Activated naive CD8-positive, alpha-beta T cell treated with anti-CD3 and anti-CD28 coated beads, Interleukin-2, amount 10 ng/mL, durations not matched to agents 7 days and 5 days (primary cell): ENCODE data around the gene ENO4. TPM values are rescaled to one million over a fixed set of nuclear protein-coding genes. Genes with fewer than 3 reads are reported as not detected.

Experiments used
- ATAC-seq: fragments of 150-1000 bp; cut with Tn5 transposase; one replicate; pipeline ENCODE4 v1.10.0; 2021; ENCODE audit warnings: low read depth, moderate library complexity
- POLR2A ChIA-PET: fragments of 350-600 bp; sonication (Branson Sonifier 250); formaldehyde crosslinking; loops from one replicate; lab custom pipeline; 2021; ENCODE audit warnings: antibody characterized with exemption; lab: Charles Lee
- DNase-seq: peaks from one replicate; pipeline ENCODE4 v3.0.0; 2021
- H3K27ac Mint-ChIP-seq: one replicate; pipeline ENCODE4 v1.8.0; 2022; ENCODE audit warnings: mild to moderate bottlenecking, mixed read lengths
- H3K27me3 Mint-ChIP-seq: one replicate; pipeline ENCODE4 v1.8.0; 2022; ENCODE audit warnings: mild to moderate bottlenecking, moderate library complexity, mixed read lengths
- H3K36me3 Mint-ChIP-seq: one replicate; pipeline ENCODE4 v1.8.0; 2021; ENCODE audit warnings: mild to moderate bottlenecking, mixed read lengths
- H3K4me1 Mint-ChIP-seq: one replicate; pipeline ENCODE4 v1.8.0; 2021; ENCODE audit warnings: mixed read lengths
- H3K4me3 Mint-ChIP-seq: one replicate; pipeline ENCODE4 v1.8.0; 2022; ENCODE audit warnings: mild to moderate bottlenecking, moderate library complexity, mixed read lengths
- H3K9me3 Mint-ChIP-seq: one replicate; pipeline ENCODE4 v1.8.0; 2021; ENCODE audit warnings: mixed read lengths
- total RNA-seq, 2 experiments: library from RNA; stranded (reverse); gene quantifications; one replicate each; pipeline ENCODE4 v1.2.3, GENCODE V29; 2021

ENO4 gene
- total RNA-seq, 2 experiments from 2014 or later: not detected

DNA sequence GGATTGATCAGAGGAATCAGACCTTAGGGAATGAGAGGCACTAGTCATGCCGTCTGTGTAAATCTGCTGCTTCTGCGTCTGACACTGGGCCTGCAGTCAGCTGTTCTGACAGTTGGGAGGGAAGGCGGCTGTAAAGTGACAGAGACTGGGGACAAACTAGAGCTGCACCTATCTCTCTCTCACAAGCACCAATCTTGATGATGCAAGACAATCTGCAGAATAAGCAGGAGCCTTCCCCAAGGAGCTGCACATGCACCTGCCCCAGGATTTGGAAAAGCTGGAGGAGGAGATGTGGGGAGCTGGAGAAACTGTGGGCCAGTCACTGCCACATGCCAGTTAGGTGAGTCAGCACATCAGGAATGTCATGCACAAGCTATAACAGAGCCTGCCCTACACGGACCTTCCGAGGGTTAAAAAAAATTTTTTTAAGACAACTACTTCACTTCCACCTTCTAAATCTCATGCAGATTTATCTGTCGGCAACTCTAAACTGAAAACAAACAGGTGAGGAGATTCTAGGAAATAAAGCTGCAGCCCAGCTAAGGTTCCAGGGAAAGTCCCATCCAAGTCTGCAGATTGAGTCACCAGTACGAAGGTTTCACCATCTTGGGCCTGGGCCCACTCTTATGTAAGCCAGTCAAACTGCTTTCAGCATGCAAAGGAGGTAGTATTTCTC is 39.2 kb downstream of the ENO4 start:
- H3K4me3 Mint-ChIP-seq: no peak overlapping the region
- no peaks in the 10 kb centered on the region for H3K9me3 Mint-ChIP-seq
- H3K36me3 Mint-ChIP-seq: no peaks in the 10 kb centered on the region
- DNase-seq (no peak), ATAC-seq (no peak)
- no peak overlapping the region for H3K27ac Mint-ChIP-seq
- H3K27me3 Mint-ChIP-seq: peaks cover 24% of the 10 kb centered on the region
- POLR2A ChIA-PET: no interaction called here
- no peaks in the 10 kb centered on the region for H3K4me1 Mint-ChIP-seq

DNA sequence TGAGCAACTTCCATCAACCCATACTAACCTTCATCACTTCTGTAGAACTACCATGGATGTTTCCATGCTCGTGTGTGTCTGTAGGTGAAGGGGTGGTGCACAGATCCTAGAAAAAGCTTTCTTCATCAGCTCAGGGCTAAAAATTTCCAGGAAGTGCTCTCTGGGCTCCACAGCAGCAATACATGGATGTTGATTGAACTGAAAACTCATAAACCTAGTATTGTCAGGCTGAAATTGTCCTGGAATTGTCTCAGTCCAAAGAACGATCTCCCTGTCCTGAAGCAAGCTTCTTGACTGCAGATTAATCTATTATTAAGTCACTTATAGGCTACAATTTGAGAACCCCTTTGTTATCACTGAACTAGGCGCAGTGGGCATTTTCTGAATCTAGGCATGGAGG is 39.8 kb downstream of the ENO4 start:
- no peak for DNase-seq
- ATAC-seq: no peak
- Mint-ChIP-seq H3K4me1 (no peaks in the 10 kb centered on the region), H3K4me3 (no peak overlapping the region), H3K27ac (no peak overlapping the region), H3K9me3 (no peaks in the 10 kb centered on the region), H3K36me3 (no peaks in the 10 kb centered on the region), H3K27me3 (peaks cover 28% of the 10 kb centered on the region)
- POLR2A ChIA-PET: no interaction called here

DNA sequence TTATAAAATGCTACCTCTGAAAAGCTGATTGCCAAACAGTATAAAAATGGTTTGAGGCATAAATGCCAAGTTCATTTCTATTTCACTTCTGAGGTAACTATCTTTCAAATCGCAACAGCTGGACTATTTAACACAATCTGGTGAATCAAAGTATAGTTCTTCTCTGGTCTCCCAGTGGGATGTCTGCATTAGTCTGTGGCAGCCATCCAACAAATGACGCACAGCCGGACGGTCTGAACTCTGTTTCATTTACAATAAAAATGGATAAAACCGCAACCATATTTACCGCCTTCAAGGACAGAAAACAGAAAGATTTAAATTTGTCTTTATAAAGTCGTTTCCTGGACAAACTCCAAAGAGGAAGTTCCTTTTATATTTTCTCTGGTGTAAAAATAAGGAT is 41.9 kb downstream of the ENO4 start:
- H3K9me3 Mint-ChIP-seq: no peaks in the 10 kb centered on the region
- DNase-seq (no peak), ATAC-seq (no peak)
- no peaks in the 10 kb centered on the region for H3K36me3 Mint-ChIP-seq
- H3K4me1 Mint-ChIP-seq: no peaks in the 10 kb centered on the region
- H3K4me3 Mint-ChIP-seq: no peak overlapping the region
- H3K27me3 Mint-ChIP-seq: peaks cover 33% of the 10 kb centered on the region
- no peak overlapping the region for H3K27ac Mint-ChIP-seq
- POLR2A ChIA-PET: no interaction called here

DNA sequence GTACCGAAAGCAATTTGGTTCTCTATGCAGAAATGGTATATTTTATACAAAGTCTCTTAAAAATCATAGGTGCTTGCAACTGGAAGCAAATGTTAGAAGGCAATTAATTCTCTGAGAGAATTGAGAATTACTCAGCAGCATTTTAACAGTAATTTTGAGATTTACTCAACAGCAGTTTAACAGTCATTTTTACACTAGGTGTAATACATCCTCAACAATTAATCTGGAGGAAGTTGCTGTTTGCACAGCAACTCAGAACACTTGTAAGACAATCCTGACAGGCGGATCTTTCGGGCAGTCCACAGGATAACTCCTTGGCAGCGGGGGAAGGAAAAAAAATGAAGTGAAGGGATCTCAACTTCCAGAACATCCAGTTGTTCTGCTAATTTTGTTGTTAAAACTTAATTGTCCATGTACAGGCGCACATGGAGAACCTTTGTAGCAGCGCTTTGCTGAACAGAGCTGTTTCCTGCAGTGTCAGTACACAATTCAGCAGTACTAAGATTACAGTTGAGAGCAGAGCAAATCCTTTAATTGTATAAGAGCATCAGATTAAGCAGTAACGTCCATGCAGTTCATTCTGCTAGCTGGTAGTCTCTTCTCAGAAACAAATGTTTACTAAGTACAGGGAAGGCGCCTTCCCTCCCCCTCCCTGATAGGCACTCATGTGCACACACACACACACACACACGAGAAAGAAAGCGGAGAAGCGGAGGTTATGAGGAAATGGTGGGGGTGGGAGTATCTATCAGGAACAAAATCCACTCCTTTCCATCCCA is 43.8 kb downstream of the ENO4 start:
- POLR2A ChIA-PET: no interaction called here
- no peak for DNase-seq
- Mint-ChIP-seq H3K4me3 (no peak overlapping the region), H3K9me3 (no peaks in the 10 kb centered on the region), H3K36me3 (no peaks in the 10 kb centered on the region), H3K4me1 (no peaks in the 10 kb centered on the region), H3K27me3 (peaks cover 31% of the 10 kb centered on the region), H3K27ac (peak overlapping the region; percentile 10)
- no peak for ATAC-seq

DNA sequence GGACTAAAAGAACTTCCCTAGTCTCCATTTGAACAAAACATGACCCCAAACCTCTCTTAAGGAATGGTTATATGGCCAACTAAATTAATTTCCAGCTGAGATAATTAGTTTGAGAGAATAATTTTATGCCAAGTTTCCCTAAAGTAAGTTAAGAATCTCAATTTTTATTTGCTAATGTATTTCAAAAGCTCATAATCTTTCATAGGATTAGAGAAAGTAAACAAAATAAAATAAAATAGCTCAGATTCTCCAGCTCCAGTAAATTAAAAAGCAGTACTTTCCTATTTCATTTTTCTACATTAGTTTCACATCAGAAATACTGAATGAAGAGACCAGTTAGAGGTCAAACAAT is 44.4 kb downstream of the ENO4 start:
- H3K36me3 Mint-ChIP-seq: no peaks in the 10 kb centered on the region
- DNase-seq (no peak), ATAC-seq (no peak)
- POLR2A ChIA-PET: no interaction called here
- H3K27ac Mint-ChIP-seq: no peak overlapping the region
- H3K4me1 Mint-ChIP-seq: no peaks in the 10 kb centered on the region
- H3K4me3 Mint-ChIP-seq: no peak overlapping the region
- H3K27me3 Mint-ChIP-seq: peaks cover 31% of the 10 kb centered on the region
- no peaks in the 10 kb centered on the region for H3K9me3 Mint-ChIP-seq

DNA sequence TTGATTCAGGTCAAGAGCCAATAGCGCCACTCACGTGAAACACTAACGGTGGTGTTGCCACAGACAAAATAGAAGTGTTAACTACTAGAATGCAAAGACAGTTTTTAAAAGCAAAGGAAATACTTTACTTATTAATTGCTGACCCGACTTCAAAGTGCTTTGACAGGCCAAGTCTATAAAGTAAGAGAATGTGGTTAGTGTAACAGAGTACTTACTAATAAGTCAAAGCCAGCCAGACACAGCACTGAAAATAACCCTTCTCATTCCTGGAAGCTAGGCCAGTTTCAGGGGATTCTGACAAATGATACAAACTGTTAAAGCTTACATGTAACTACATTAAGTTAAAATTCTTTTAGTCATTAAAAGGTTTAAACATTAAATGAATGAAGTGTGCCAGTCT is 50.3 kb downstream of the ENO4 start:
- Mint-ChIP-seq H3K4me3 (no peak overlapping the region), H3K36me3 (no peaks in the 10 kb centered on the region), H3K4me1 (no peaks in the 10 kb centered on the region), H3K9me3 (no peaks in the 10 kb centered on the region), H3K27me3 (peaks cover under 1% of the 10 kb centered on the region), H3K27ac (no peak overlapping the region)
- POLR2A ChIA-PET: no interaction called here
- DNase-seq (no peak), ATAC-seq (no peak)

DNA sequence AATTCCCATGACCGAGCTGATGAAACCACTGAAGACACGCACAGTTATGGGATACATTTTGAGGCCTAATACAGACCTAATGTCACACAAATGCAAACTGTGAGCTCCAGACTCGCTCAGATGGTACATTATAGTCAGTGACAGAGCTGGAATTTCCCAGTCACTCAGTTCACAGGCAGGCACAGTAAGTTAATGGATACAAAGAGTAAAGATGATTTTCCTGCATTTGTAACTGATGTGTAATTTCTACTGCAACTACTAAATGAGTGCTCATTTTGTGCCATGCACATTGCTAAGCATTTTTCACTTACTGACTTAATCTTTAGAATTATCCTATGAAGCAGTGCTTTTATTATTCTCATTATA is 56.5 kb downstream of the ENO4 start:
- H3K4me3 Mint-ChIP-seq: no peak overlapping the region
- H3K36me3 Mint-ChIP-seq: no peaks in the 10 kb centered on the region
- H3K4me1 Mint-ChIP-seq: no peaks in the 10 kb centered on the region
- no peaks in the 10 kb centered on the region for H3K27me3 Mint-ChIP-seq
- H3K27ac Mint-ChIP-seq: no peak overlapping the region
- DNase-seq (no peak), ATAC-seq (no peak)
- POLR2A ChIA-PET: no interaction called here
- H3K9me3 Mint-ChIP-seq: no peaks in the 10 kb centered on the region

DNA sequence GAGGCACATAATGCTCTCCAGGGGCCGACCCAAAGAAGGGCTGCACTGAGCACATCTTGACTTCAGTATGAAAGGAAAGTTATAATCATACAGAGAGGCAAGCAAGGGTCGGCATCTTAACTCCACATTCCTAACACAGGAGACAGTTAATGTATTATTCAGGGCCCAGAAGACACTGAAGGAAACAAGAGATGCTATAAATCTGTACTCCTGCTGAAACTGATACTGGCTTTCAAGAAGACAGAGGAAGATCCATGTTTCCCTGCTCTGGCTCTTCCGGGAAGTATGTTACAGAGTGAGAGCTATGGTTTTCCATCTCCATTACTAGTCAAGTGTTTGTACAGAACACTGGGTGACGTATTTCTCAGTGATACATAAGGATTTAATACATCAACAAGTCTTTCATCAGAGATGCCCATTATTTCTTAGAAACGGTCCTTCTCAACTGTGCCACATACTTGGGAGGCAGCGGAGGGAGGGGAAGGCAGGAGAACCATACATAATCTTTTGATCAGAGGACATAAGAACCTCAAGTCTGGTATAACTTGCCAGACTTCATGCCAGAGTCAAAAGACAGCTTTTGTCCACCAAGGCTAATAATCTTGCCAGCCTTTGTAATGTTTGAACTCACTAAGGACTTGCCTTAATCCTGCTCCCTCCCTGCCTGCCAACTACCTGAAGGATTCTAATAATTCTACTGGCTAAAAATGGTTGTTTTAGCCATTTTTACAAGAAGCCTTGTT is 58.1 kb downstream of the ENO4 start:
- Mint-ChIP-seq H3K27ac (no peak overlapping the region), H3K9me3 (no peaks in the 10 kb centered on the region), H3K4me1 (no peaks in the 10 kb centered on the region), H3K4me3 (no peak overlapping the region), H3K27me3 (no peaks in the 10 kb centered on the region), H3K36me3 (no peaks in the 10 kb centered on the region)
- DNase-seq (no peak), ATAC-seq (no peak)
- POLR2A ChIA-PET: no interaction called here

DNA sequence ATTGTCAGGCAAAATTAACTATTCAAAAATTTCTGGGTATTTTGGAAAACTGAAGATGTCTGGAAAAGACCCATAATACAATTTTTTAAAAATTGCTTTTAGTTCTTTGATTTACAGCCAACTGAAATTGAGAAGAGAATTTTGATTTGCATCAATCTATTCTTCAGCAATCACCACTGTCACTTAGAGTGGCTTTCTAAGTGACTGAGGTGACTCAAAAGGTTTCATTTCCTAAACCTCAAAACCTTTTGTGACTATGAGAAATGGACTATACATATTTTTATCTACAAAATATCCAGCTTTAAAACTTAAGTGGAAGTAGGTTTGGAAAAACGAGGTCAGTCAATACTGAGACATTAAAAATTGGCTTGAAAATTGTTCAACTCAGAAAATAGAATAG is 60.0 kb downstream of the ENO4 start:
- POLR2A ChIA-PET: no interaction called here
- ATAC-seq: no peak
- no peaks in the 10 kb centered on the region for H3K4me1 Mint-ChIP-seq

DNA sequence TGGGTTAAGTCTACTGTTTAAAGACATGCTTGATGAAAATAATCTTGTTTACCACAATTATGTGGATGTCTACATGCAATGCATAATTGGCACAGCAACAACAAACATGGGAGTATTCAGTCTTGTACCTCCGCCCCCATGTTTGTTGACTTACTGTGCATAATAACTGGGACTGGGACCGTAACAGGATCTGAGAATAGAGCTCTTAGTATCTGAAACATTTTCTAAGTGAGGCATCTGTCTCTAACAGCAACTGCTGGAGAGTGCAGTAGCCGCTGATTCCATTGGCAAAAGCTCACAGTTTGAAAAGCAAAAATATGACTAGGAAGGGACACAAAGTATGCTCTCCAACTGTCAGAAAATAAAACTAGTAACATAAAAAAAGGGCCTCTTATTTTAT is 61.6 kb downstream of the ENO4 start:
- DNase-seq (no peak), ATAC-seq (no peak)
- Mint-ChIP-seq H3K9me3 (no peaks in the 10 kb centered on the region), H3K27ac (no peak overlapping the region), H3K4me1 (no peaks in the 10 kb centered on the region), H3K36me3 (no peaks in the 10 kb centered on the region), H3K27me3 (no peaks in the 10 kb centered on the region), H3K4me3 (no peak overlapping the region)
- POLR2A ChIA-PET: no interaction called here

More for the DNA sequence above, 60.0 kb downstream of the ENO4 start:
- DNase-seq: no peak
- Mint-ChIP-seq H3K27me3 (no peaks in the 10 kb centered on the region), H3K27ac (no peak overlapping the region), H3K9me3 (no peaks in the 10 kb centered on the region), H3K4me3 (no peak overlapping the region), H3K36me3 (no peaks in the 10 kb centered on the region)

DNA sequence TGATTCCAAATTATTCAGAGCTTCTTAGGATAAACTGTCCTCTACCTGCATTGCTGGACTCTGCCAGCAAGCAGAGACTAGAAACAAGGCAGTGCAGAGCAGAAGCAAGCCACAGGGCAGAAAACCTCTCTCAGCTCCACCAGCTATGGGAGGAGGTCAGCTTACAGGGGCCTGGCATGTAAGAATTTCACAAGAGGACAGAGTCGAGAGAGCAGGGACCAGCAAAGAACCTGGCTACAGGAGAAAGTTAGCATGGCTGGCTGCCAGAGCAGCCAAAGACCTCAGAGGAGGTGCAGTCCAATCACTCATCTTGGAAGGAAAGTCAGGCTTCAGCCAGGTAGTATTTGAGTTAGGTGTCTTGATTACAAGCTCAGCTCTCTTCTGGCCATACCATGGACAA is 62.9 kb downstream of the ENO4 start:
- POLR2A ChIA-PET: no interaction called here
- H3K9me3 Mint-ChIP-seq: no peaks in the 10 kb centered on the region
- no peak for ATAC-seq
- no peaks in the 10 kb centered on the region for H3K36me3 Mint-ChIP-seq
- H3K4me1 Mint-ChIP-seq: no peaks in the 10 kb centered on the region
- no peak for DNase-seq
- no peak overlapping the region for H3K27ac Mint-ChIP-seq
- H3K4me3 Mint-ChIP-seq: no peak overlapping the region
- H3K27me3 Mint-ChIP-seq: no peaks in the 10 kb centered on the region

DNA sequence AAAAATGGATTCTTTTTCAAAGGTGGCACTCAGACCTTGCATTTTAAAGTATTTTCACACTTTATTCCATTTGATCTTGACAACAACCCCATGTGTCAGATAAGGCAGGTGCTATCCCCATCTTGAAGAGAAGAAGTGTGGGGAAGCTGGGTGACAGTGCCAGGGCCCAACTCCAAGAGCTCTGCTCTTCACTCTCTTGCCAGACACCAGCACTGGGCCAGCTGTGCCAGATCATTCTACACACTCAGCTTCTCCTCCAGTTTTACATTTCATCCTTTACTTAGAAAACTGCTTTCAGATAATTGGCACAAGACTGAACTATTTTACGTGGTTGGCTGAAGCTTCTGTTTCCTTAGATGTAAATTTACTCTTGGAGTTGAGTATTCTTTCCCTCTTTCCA is 64.4 kb downstream of the ENO4 start:
- H3K4me3 Mint-ChIP-seq: no peak overlapping the region
- ATAC-seq (no peak), DNase-seq (no peak)
- POLR2A ChIA-PET: no interaction called here
- no peaks in the 10 kb centered on the region for H3K9me3 Mint-ChIP-seq
- H3K27ac Mint-ChIP-seq: no peak overlapping the region
- no peaks in the 10 kb centered on the region for H3K36me3 Mint-ChIP-seq
- H3K27me3 Mint-ChIP-seq: no peaks in the 10 kb centered on the region
- H3K4me1 Mint-ChIP-seq: no peaks in the 10 kb centered on the region

DNA sequence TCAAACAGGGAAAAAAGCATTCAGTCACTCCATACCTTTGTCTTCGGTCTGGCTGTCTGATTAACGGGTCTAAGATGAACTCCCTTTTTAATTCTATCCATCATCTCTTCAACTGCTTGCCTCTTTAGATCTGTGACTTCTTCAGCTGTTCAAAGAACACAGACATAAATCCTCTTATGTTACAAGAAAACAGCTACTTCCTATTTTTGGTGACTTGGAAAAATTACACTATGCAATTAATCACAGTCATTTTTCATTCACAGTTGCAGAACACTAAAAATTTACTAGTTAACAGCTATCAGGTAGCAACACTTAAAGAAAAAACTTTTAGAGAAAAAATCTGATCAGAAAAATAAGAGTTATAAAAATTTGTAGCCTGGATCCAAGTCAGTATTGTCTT is 66.0 kb downstream of the ENO4 start:
- POLR2A ChIA-PET: no interaction called here
- Mint-ChIP-seq H3K9me3 (no peaks in the 10 kb centered on the region), H3K27ac (no peak overlapping the region), H3K4me3 (no peak overlapping the region), H3K27me3 (no peaks in the 10 kb centered on the region), H3K36me3 (no peaks in the 10 kb centered on the region), H3K4me1 (no peaks in the 10 kb centered on the region)
- ATAC-seq (no peak), DNase-seq (no peak)

DNA sequence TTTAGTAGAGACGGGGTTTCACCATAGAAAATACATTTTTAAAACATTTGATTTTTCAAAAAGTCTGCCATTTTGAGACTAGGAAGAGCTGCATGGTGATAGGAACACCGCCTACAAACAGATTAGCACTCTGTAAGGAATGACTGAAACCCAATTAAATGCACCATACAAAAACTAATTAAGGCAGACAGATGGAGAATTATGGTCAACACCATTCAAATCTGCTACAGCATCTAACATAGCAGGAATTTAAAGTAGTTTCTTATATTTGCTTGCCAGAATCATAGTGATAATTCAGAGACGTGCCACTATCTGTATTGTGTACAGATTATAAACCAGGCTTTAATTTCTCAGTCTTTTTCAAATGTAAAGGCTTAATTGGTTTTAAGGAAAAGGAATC is 68.2 kb downstream of the ENO4 start:
- POLR2A ChIA-PET: no interaction called here
- no peaks in the 10 kb centered on the region for H3K27me3 Mint-ChIP-seq

More for the DNA sequence above, 68.2 kb downstream of the ENO4 start:
- Mint-ChIP-seq H3K4me3 (no peak overlapping the region), H3K36me3 (no peaks in the 10 kb centered on the region), H3K4me1 (no peaks in the 10 kb centered on the region), H3K27ac (no peak overlapping the region), H3K9me3 (no peaks in the 10 kb centered on the region)
- ATAC-seq: no peak
- no peak for DNase-seq
